Spleen (tissue), 7 donors: ENCODE data around the gene TENM4.

Experiments used
- POLR2A ChIP-seq, 3 donors: fragments of 450-650 bp; IDR thresholded peaks; one replicate each; pipeline ENCODE4 v1.5.1; 2017; ENCODE audit warnings: antibody characterized with exemption in 3 of 3, mild to moderate bottlenecking in 1 of 3
- TF ChIP-seq, protein P1 (sequence below), 11 experiments: fragments of 200-600 bp in 7 of 11; fragments of 450-650 bp in 4 of 11; sonication (generic) in 4 of 11; IDR thresholded peaks in 8 of 11; conservative IDR thresholded peaks in 3 of 11; 1 replicate in 7 of 11; 2 replicates in 4 of 11; pipeline versions ENCODE4 v1.4.0 to v1.8.0; 2016 to 2021; ENCODE audit warnings: antibody characterized with exemption in 11 of 11, inconsistent platforms in 4 of 11, mild to moderate bottlenecking in 1 of 11
- donor health status: DM: no; HTN: no; CAD: no; lungs with moderate emphysema.
- donor health status: DM: no; HTN: no; CAD: no.
- donor health status: DM: no; HTN: no; CAD: no.

DNA sequence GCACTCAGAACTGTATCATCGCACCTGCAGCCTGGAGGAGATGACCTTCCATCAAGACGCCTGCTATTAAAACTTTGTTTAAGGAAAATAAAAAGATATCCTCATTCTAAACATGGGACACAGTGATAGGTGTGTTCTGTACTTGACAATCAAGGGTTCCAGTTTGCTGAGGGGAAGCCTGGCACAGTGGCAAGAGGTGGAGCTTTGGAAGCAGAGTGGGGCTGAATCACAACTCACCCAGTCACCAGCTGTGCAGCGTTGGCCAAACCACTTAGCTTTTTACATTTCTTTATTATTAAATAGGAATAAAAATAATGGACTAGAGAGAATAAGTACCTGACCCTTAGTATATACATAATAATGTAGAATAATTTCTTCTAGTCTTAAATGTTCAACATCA lies 220.7 kb downstream of the TENM4 start:
- TF ChIP-seq, protein P1, sequence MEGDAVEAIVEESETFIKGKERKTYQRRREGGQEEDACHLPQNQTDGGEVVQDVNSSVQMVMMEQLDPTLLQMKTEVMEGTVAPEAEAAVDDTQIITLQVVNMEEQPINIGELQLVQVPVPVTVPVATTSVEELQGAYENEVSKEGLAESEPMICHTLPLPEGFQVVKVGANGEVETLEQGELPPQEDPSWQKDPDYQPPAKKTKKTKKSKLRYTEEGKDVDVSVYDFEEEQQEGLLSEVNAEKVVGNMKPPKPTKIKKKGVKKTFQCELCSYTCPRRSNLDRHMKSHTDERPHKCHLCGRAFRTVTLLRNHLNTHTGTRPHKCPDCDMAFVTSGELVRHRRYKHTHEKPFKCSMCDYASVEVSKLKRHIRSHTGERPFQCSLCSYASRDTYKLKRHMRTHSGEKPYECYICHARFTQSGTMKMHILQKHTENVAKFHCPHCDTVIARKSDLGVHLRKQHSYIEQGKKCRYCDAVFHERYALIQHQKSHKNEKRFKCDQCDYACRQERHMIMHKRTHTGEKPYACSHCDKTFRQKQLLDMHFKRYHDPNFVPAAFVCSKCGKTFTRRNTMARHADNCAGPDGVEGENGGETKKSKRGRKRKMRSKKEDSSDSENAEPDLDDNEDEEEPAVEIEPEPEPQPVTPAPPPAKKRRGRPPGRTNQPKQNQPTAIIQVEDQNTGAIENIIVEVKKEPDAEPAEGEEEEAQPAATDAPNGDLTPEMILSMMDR (IDR thresholded peaks at IDR 0.05 in 8 of 11, conservative IDR thresholded peaks at IDR 0.05 in 3 of 11), result no peak
- no peak for TF ChIP-seq POLR2A (IDR thresholded peaks at IDR 0.05)
